WTC11 (cell line): ENCODE data around the gene DRC1. TPM values are rescaled to one million over a fixed set of nuclear protein-coding genes. Genes with fewer than 3 reads are reported as not detected.

Experiments used
- AFF4 ChIP-seq: sonication (generic); formaldehyde crosslinking; IDR thresholded peaks from 2 replicates; pipeline ENCODE4 v1.8.1; 2023; ENCODE audit warnings: mild to moderate bottlenecking, missing genetic modification reagents, borderline replicate concordance
- ATF1 ChIP-seq: sonication (generic); formaldehyde crosslinking; IDR thresholded peaks from 2 replicates; pipeline ENCODE4 v1.8.1; 2023; ENCODE audit warnings: mild to moderate bottlenecking, moderate library complexity, missing genetic modification reagents
- ATF3 ChIP-seq: sonication (generic); formaldehyde crosslinking; conservative IDR thresholded peaks from 2 replicates; pipeline ENCODE4 v1.8.1; 2022; ENCODE audit warnings: mild to moderate bottlenecking, missing genetic modification reagents
- ATF6 ChIP-seq: sonication (generic); formaldehyde crosslinking; IDR thresholded peaks from 2 replicates; pipeline ENCODE4 v1.8.1; 2023; ENCODE audit warnings: mild to moderate bottlenecking, missing genetic modification reagents
- CDX4 ChIP-seq: fragments of 250-450 bp; sonication (Bioruptor Pico); IDR thresholded peaks from 2 replicates; pipeline ENCODE4 v1.9.0; 2021; ENCODE audit warnings: moderate library complexity, mild to moderate bottlenecking, inconsistent platforms, borderline replicate concordance
- ERG ChIP-seq: fragments of 250-450 bp; sonication (Bioruptor Pico); IDR thresholded peaks from 2 replicates; pipeline ENCODE4 v1.8.0; 2021; ENCODE audit warnings: mild to moderate bottlenecking
- FOXJ3 ChIP-seq: sonication (generic); formaldehyde crosslinking; IDR thresholded peaks from 2 replicates; pipeline ENCODE4 v1.9.0; 2021; ENCODE audit warnings: missing genetic modification reagents, mild to moderate bottlenecking, borderline replicate concordance
- FOXP4 ChIP-seq: sonication (generic); formaldehyde crosslinking; IDR thresholded peaks from 2 replicates; pipeline ENCODE4 v1.8.0; 2022; ENCODE audit warnings: mild to moderate bottlenecking, missing genetic modification reagents
- MAX ChIP-seq: sonication (generic); formaldehyde crosslinking; IDR thresholded peaks from 2 replicates; pipeline ENCODE4 v1.8.0; 2022; ENCODE audit warnings: mild to moderate bottlenecking, missing genetic modification reagents
- MLX ChIP-seq: sonication (generic); formaldehyde crosslinking; IDR thresholded peaks from 2 replicates; pipeline ENCODE4 v1.8.1; 2023; ENCODE audit warnings: mild to moderate bottlenecking, missing genetic modification reagents, moderate library complexity
- NFE2L1 ChIP-seq: sonication (generic); formaldehyde crosslinking; IDR thresholded peaks from 2 replicates; pipeline ENCODE4 v1.8.1; 2023; ENCODE audit warnings: missing genetic modification reagents
- NR3C1 ChIP-seq: sonication (generic); formaldehyde crosslinking; conservative IDR thresholded peaks from 2 replicates; pipeline ENCODE4 v1.8.1; 2023; ENCODE audit warnings: low read depth, mild to moderate bottlenecking, missing genetic modification reagents
- PREB ChIP-seq: sonication (generic); formaldehyde crosslinking; IDR thresholded peaks from 2 replicates; pipeline ENCODE4 v1.8.1; 2022; ENCODE audit warnings: mild to moderate bottlenecking, missing genetic modification reagents, moderate library complexity, borderline replicate concordance
- STAT6 ChIP-seq: sonication (generic); formaldehyde crosslinking; conservative IDR thresholded peaks from 2 replicates; pipeline ENCODE4 v1.8.1; 2023; ENCODE audit warnings: mild to moderate bottlenecking, low read depth, missing genetic modification reagents, moderate library complexity
- TEAD4 ChIP-seq: sonication (generic); formaldehyde crosslinking; IDR thresholded peaks from 2 replicates; pipeline ENCODE4 v1.8.0; 2022; ENCODE audit warnings: mild to moderate bottlenecking, missing genetic modification reagents
- ZMAT4 ChIP-seq: fragments of 250-450 bp; sonication (Bioruptor Pico); IDR thresholded peaks from 2 replicates; pipeline ENCODE4 v1.9.0; 2021; ENCODE audit warnings: mild to moderate bottlenecking
- ZNF121 ChIP-seq: sonication (generic); formaldehyde crosslinking; IDR thresholded peaks from 2 replicates; pipeline ENCODE4 v1.8.0; 2023; ENCODE audit warnings: missing genetic modification reagents
- total RNA-seq: library from RNA; stranded (reverse); gene quantifications from 3 replicates; pipeline ENCODE4 v1.2.3, GENCODE V29; 2021

The DRC1 gene
- total RNA-seq, 1 experiment from 2014 or later, result 0.55 TPM

GRCh38 chr2:26463244-26464192, 61.8 kb downstream of the DRC1 start (continued):
- no peak for TF ChIP-seq CDX4 (CRISPR knock-in tag)
- no peak for TF ChIP-seq FOXJ3 (CRISPR knock-in tag)
- no peak for TF ChIP-seq ZMAT4 (CRISPR knock-in tag)
- TF ChIP-seq MLX, result no peak
- no peak for TF ChIP-seq ATF1 (CRISPR knock-in tag)
- no peak for TF ChIP-seq STAT6 (CRISPR knock-in tag)
- TF ChIP-seq AFF4 (CRISPR knock-in tag), result no peak
- TF ChIP-seq MAX, result no peak; the same call in 1 of the 2 replicates
- TF ChIP-seq ZNF121 (CRISPR knock-in tag), result no peak
- peak; percentile 60; the same call in 1 of the 2 replicates for TF ChIP-seq TEAD4 (CRISPR knock-in tag)
- no peak for TF ChIP-seq ATF3 (CRISPR knock-in tag)
- TF ChIP-seq FOXP4 (CRISPR knock-in tag), result no peak
- TF ChIP-seq NR3C1, result no peak
- TF ChIP-seq ATF6 (CRISPR knock-in tag), result no peak
- no peak for TF ChIP-seq NFE2L1
- TF ChIP-seq PREB (CRISPR knock-in tag), result no peak
- TF ChIP-seq ERG (CRISPR knock-in tag), result 0 out of 2 replicates have a peak, but pooled peaks have one; percentile 19
